ENCODE results near the gene RNF220. TPM values are rescaled to one million over a fixed set of nuclear protein-coding genes. Genes with fewer than 3 reads are reported as not detected.

The RNF220 gene
- polyA plus RNA-seq, 3 donors = 97.9 to 109 (median 101) TPM

GRCh38 chr1:44405798-44406736 is 1.0 kb downstream of the RNF220 start:
- no peak for DNase-seq

DNA sequence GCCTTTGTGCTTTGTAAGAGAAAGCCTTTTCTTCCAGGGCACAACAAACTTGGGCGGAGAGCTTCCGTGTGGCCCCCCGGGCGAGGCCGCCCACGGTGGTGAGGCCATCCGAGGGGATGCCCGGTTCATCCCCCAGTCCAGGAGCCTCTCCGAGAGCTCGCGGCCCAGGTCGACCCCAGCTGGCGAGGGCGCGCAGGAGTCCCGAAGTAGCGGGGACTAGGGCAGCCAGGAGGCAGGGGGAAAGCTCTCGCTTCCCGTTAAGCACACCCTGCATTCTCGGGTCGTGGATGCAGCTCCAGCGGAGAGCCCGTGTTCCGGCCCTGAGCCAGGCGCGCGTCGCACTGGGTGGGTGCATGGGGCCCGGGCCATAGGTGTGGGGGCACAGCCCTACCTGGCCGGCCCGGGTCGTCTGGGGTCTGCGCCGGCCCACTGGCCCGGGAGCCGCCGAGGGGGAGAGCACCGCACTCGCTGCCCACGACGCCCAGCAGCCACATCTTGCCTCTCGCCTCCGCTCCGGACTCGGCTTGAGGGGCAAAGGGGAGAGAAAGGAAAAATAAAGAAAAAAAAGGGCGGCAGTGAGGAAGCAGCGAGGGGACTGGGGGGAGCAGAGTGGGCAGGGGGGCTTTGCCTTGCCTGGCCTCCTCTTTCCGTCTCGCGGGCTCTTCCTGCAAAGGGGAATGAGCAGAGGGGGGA is 1.8 kb downstream of the RNF220 start:
- no peak for DNase-seq

DNA sequence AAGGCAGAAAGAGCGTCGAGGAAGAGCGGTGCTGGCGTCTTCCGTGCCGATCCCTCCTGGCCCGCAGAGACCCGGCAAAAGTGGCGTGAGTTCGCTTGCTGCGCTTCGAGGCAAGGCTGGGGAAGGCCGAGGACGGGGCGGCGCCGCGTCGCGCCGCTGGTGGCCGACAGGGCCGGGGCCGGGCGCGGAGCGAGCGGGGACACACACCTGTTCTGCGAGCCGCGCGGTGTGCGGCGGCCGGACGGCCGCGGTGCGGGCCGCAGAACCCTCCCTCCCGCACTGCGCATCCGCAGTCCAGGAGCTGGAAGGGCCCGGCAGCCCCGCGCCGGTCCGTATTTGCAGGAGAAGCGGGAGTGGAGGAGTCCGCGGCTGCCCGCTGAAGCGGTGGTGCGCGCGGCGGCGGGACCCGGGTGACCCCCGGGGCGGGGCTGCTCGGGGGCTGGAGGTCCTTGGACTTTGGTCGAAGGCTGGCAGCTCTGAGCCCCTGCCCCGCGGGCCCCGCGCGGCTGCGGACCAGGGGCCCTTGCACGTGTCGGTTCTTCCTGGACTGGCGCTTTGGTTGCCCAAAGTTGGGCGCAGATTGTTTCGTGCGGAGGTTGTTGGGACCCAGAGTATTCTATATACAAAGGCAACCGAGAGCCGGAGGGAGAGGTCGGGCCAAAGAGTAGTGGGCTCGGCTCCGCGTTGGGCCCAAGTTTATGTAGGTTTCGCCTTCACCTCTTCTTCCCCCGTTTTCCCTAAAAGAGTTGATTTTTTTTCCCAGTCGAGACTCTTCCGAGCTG is 2.6 kb downstream of the RNF220 start:
- no peak for DNase-seq

- DNase-seq = no peak
Observed at GRCh38 chr1:44408212-44408582, 3.1 kb downstream of the RNF220 start.

- DNase-seq = no peak
Observed at GRCh38 chr1:44408632-44409602, 3.9 kb downstream of the RNF220 start.

- no peak for DNase-seq
Observed at GRCh38 chr1:44409757-44410156, 4.7 kb downstream of the RNF220 start.

GRCh38 chr1:44411861-44412260 is 6.8 kb downstream of the RNF220 start:
- no peak for DNase-seq

DNA sequence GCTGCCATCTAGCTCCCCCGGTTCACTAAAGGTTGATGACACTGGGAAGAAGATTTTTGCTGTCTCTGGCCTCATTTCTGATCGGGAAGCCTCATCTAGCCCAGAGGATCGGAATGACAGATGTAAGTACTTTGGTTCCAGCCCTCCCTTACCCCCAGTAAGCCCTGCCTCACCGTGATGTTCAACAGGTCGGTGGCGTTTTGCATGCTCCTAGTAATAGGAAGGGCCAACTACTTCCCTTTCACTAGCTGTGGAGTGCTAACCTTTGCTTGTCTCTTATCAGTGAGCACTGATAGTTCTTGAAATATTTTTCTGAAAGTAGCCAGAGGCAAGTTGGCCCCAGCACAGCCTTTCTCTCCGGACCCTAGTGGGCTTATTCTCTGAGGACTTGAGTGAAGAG is 7.5 kb downstream of the RNF220 start:
- no peak for DNase-seq

- DNase-seq = no peak
Observed at GRCh38 chr1:44413740-44414139, 8.7 kb downstream of the RNF220 start.

DNA sequence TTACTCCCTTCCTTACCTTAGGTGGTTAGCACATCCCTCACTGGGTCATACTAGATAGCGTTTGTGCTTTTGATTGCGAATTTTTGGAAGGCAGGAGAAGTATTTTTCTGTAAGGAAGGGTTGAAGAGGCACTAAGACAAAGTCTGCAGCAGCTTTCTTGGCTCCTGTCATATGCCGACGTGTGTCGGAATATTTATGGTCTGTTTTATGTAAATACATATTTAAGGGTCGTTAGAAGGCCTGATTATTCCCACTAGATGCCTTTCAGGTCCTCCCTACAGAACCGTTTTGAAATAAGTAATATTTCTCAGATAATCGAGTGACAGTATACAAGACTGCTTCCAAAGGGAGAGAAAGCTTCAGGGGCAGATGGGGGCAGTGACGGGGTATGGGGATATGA is 10.0 kb downstream of the RNF220 start:
- DNase-seq = no peak

DNA sequence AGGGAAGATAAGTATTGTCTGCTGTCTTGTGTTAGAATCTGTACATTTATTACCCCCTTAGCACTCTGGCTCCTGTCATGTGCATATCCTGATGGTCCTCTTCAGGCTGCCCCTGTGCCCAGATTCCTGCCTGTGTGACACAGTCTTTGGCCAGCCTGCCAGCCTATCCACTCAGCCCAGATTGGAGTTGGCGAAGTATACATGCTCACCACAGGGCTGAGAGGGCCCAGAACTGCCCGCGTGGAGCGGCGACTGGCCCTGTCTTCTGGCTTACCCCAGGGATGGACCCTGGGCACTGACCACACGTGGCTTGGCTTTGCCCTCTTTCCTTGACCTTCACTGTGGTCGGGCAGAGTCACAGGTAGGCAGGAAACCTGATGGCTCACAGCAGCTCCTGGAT is 11.4 kb downstream of the RNF220 start:
- no peak for DNase-seq

DNA sequence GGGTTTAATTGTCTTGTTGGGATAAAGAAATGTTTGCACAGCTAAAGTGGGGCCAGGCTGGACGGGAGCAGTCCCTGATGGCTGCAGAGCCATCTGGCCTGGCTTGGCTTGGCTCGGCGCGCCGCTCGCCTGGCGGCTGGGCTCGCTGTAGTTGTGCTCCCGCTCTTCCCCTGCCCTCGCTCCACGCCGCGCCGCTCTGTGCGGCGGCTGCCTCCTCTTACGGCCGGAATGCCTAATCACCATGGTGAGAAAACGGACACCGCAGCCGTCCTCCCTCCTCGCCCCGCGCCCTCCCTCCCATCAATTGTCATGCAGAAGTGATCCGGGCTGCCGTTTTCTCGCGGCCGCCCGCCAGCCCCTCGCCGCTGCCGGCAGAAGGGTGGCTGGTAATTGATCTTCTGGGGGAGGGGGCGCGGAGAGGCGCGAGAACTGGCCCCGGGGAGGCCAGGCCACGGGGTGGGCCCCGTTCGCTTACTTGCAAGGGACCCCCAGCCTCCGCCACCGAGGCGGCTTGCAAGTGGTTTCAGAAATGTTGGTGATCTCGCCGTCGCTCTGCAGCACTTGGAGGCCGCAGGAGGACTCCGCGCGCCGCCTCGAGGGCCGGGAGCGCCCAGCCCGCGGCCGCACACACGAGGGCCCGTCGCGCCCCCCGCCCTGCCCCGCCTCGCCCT is 12.4 kb downstream of the RNF220 start:
- DNase-seq = peak; percentile 69

DNA sequence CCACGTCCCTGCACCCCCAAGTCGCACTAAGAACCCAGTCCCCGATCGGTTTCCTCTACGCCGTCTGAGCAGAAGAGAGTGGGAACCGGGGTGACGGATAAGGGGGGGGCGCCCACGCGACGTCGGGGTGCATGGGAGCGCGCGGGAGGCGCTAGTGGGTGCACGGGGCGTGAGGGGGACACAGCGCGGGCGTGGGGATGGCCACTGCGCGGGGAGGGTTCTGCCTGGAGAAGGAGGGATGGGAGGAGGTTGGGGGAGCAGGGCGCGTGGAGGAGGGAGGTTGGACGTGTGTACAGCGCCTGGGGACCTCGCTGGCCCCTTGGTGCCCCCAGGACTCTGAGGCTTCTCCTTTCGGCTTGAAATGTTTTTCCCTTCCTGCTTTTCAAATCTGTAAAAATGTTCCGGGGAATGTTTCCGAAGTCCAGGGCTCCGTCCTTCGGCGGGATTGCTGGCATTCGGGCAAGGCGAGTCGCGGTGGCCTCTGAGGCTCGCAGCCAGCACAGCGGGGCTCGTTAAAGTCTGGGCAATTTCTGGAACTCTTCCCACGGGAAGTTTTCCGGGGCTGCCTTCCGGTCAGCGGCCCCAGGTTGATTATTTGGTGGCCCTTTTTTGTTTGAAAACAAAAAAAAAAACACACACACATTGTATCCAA is 13.1 kb downstream of the RNF220 start:
- DNase-seq = no peak

- no peak for DNase-seq
Observed at GRCh38 chr1:44419901-44420300, 14.8 kb downstream of the RNF220 start.

DNA sequence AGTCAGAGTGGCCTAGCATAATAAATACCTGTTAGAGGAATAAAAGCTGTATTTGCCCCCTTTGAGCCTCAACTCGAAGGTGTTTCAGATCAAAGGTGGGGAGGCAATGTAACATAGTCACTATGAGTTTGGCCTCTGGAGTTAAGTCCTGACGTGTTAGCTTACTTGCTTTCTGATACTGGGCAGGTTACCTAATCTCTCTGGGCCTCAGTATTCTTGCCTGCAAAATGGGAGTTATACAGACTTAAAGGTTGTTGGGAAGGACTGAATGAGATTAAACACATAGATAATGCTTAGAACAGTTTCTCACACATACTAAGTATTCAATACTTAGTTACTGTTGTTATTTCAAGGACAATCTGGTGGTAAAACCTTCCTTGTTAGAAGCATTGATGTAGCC is 15.5 kb downstream of the RNF220 start:
- no peak for DNase-seq

DNA sequence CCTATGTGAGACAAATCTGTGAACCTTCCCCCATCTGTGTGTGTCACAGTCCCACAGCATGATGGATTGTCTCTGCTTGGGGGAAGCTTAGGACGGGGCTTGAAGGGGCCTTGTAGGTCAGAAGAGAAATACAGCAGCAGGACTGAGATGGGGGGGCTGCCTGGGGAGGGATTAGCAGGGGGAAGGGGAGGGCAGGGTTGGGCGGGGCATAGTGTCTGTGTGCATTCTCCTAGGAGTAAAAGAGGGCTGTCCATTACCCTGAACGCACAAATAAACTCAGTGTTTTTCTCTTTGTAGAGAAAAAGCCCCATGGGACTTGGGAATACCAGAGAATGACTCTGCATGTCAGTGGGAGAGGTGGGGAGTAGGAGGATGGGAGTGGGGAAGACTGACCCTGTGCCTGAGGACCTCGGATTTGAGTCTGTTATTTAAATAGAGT is 16.4 kb downstream of the RNF220 start:
- no peak for DNase-seq

DNA sequence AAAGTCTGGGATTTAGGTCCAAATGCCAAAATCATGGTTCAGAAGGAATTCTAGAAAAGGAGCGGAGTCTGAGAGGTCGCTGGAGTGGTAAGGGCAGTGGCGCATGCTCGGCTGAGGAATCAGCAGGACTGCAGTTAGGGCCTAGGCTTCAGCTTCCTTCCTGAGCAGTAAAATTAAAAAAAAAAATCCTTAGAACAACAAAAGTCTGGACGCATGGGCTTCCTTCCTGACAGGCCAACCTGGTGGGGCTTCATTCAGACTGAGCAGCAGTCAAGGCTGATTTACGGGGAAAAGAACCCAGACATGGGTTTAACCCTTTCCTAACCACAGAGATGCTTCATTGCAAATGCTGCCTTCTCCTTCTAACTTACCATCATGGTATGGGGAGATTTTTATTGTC is 17.1 kb downstream of the RNF220 start:
- no peak for DNase-seq

- no peak for DNase-seq
Observed at GRCh38 chr1:44423591-44424537, 18.8 kb downstream of the RNF220 start.

DNA sequence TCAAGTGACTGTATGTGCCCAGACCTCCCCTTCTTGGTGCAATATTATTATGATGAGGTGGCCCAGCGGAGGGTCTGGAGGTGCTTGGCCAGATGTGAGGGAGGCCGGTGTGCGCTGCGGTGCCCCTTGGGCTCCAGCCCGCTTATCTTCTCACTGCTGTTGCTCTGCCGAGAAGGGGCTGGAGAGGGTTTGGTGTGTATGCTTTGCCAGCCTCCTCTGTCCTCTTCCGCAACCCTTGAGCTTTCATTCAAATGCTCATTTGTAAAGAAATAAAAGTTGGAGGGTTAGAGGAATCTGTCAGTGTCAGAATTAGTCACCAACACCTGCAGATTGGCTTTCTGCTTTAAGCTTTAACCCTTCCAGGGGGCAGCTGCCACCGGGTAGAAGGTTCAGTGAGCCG is 19.7 kb downstream of the RNF220 start:
- DNase-seq = no peak

Measured in renal pelvis (tissue), 4 donors.